ENCODE measurements around the gene GPNMB.
"Not testable (repeated sequence)": the region's sequence is repeated elsewhere in the genome, so short reads cannot be mapped to it uniquely, and the experiment has no call there.

GPNMB gene

GRCh38 chr7:23214423-23214822, 32.2 kb upstream of the GPNMB start:
- no peak for DNase-seq (ENCODE audit: low read depth)
- no peak for TF ChIP-seq CTCF (conservative IDR thresholded peaks at IDR 0.05; ENCODE audit: low read depth, low read length)
- H3K4me3 ChIP-seq (ENCODE audit: low read length), result no peak overlapping the region

- TF ChIP-seq CTCF (conservative IDR thresholded peaks at IDR 0.05; ENCODE audit: low read depth, low read length), result no peak
- DNase-seq (ENCODE audit: low read depth), result no peak
- H3K4me3 ChIP-seq (ENCODE audit: low read length), result no peak overlapping the region
These were observed 31.6 kb upstream of the GPNMB start for GRCh38 chr7:23214938-23215337.

- H3K4me3 ChIP-seq (ENCODE audit: low read length), result no peak overlapping the region
These were observed 30.6 kb upstream of the GPNMB start for GRCh38 chr7:23216021-23216420.

GRCh38 chr7:23218196-23218595, 28.4 kb upstream of the GPNMB start:
- no peak overlapping the region for H3K4me3 ChIP-seq (ENCODE audit: low read length)
- TF ChIP-seq CTCF (conservative IDR thresholded peaks at IDR 0.05; ENCODE audit: low read depth, low read length), result no peak
- no peak for DNase-seq (ENCODE audit: low read depth)

More at GRCh38 chr7:23216021-23216420, 30.6 kb upstream of the GPNMB start:
- TF ChIP-seq CTCF (conservative IDR thresholded peaks at IDR 0.05; ENCODE audit: low read depth, low read length), result no peak
- DNase-seq (ENCODE audit: low read depth), result peak; percentile 61

GRCh38 chr7:23220690-23221305, 25.8 kb upstream of the GPNMB start:
- H3K4me3 ChIP-seq (ENCODE audit: low read length), result no peak overlapping the region
- no peak for TF ChIP-seq CTCF (conservative IDR thresholded peaks at IDR 0.05; ENCODE audit: low read depth, low read length)
- DNase-seq (ENCODE audit: low read depth), result no peak

GRCh38 chr7:23222439-23223030, 24.0 kb upstream of the GPNMB start:
- no peak overlapping the region for H3K4me3 ChIP-seq (ENCODE audit: low read length)
- TF ChIP-seq CTCF (conservative IDR thresholded peaks at IDR 0.05; ENCODE audit: low read depth, low read length), result no peak
- DNase-seq (ENCODE audit: low read depth), result no peak

GRCh38 chr7:23224364-23224763, 22.2 kb upstream of the GPNMB start:
- not testable (repeated sequence) for DNase-seq (ENCODE audit: low read depth); H3K4me3 ChIP-seq (ENCODE audit: low read length)

Data from retinal pigment epithelial cell (primary cell).